Central memory CD8-positive, alpha-beta T cell (primary cell): Measurements from ENCODE around the gene CTNNAL1.
"Not testable (repeated sequence)": the region's sequence is repeated elsewhere in the genome, so short reads cannot be mapped to it uniquely, and the experiment has no call there.

ENCODE experiments used
- ATAC-seq: fragments of 150-1000 bp; cut with Tn5 transposase; replicated peaks from 2 replicates; pipeline ENCODE4 v1.10.0; 2022; ENCODE audit warnings: mild to moderate bottlenecking, moderate FRiP score, moderate number of reproducible peaks; ENCODE audit not compliant: poor library complexity, severe bottlenecking; ENCODE audit errors: extremely low read depth
- DNase-seq, 2 donors: peaks; one replicate each; pipeline ENCODE4 v3.0.0; 2021; ENCODE audit warnings: low spot score in 2 of 2
- H3K27ac Mint-ChIP-seq: one replicate; pipeline ENCODE4 v1.8.0; 2022; ENCODE audit warnings: low read depth, mild to moderate bottlenecking, moderate library complexity, mixed read lengths
- H3K27me3 Mint-ChIP-seq: one replicate; pipeline ENCODE4 v1.8.0; 2022; ENCODE audit warnings: mixed read lengths
- H3K36me3 Mint-ChIP-seq: one replicate; pipeline ENCODE4 v1.8.0; 2022; ENCODE audit warnings: mild to moderate bottlenecking, moderate library complexity, mixed read lengths; ENCODE audit not compliant: insufficient read depth
- H3K4me1 Mint-ChIP-seq: one replicate; pipeline ENCODE4 v1.8.0; 2022; ENCODE audit warnings: mixed read lengths
- H3K4me3 Mint-ChIP-seq: one replicate; pipeline ENCODE4 v1.8.0; 2022; ENCODE audit warnings: mild to moderate bottlenecking, moderate library complexity, mixed read lengths
- H3K9me3 Mint-ChIP-seq: one replicate; pipeline ENCODE4 v1.8.0; 2022; ENCODE audit warnings: mixed read lengths

CTNNAL1 gene

DNA sequence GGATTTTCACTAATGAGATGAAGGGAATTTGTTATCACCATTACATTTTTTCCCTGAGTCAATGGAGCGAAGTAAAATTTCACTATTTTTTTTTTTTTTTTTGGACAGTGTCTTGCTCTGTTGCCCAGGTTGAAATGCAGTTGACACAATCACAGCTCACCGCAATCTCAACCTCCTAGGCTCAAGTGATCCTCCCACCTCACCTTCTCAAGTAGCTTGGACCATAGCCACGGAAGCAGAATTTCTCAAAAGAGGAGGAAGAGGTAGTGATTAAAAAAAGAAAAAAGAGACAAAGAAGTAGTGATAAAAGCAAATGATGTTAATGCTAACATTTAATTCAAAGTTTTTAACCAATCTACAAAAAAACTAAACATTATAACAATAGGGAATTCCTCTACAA is 109.1 kb downstream of the CTNNAL1 start:
- no peak for DNase-seq
- no peaks in the 10 kb centered on the region for H3K27me3 Mint-ChIP-seq
- H3K27ac Mint-ChIP-seq, result no peak overlapping the region
- H3K4me1 Mint-ChIP-seq, result no peaks in the 10 kb centered on the region
- no peak overlapping the region for H3K4me3 Mint-ChIP-seq
- ATAC-seq, result no peak
- H3K9me3 Mint-ChIP-seq, result no peaks in the 10 kb centered on the region
- peaks cover 61% of the 10 kb centered on the region for H3K36me3 Mint-ChIP-seq

GRCh38 chr9:108903420-108904103 is 109.7 kb downstream of the CTNNAL1 start:
- peaks cover 61% of the 10 kb centered on the region for H3K36me3 Mint-ChIP-seq
- H3K9me3 Mint-ChIP-seq, result no peaks in the 10 kb centered on the region
- H3K27me3 Mint-ChIP-seq, result no peaks in the 10 kb centered on the region
- no peak overlapping the region for H3K4me3 Mint-ChIP-seq
- H3K27ac Mint-ChIP-seq, result no peak overlapping the region
- no peaks in the 10 kb centered on the region for H3K4me1 Mint-ChIP-seq
- ATAC-seq (no peak), DNase-seq (no peak)

GRCh38 chr9:108900176-108900575 is 113.1 kb downstream of the CTNNAL1 start:
- Mint-ChIP-seq H3K27ac (no peak overlapping the region), H3K4me3 (no peak overlapping the region), H3K4me1 (no peaks in the 10 kb centered on the region), H3K36me3 (peaks cover 72% of the 10 kb centered on the region), H3K9me3 (no peaks in the 10 kb centered on the region), H3K27me3 (no peaks in the 10 kb centered on the region)
- no peak for DNase-seq
- ATAC-seq, result no peak

DNA sequence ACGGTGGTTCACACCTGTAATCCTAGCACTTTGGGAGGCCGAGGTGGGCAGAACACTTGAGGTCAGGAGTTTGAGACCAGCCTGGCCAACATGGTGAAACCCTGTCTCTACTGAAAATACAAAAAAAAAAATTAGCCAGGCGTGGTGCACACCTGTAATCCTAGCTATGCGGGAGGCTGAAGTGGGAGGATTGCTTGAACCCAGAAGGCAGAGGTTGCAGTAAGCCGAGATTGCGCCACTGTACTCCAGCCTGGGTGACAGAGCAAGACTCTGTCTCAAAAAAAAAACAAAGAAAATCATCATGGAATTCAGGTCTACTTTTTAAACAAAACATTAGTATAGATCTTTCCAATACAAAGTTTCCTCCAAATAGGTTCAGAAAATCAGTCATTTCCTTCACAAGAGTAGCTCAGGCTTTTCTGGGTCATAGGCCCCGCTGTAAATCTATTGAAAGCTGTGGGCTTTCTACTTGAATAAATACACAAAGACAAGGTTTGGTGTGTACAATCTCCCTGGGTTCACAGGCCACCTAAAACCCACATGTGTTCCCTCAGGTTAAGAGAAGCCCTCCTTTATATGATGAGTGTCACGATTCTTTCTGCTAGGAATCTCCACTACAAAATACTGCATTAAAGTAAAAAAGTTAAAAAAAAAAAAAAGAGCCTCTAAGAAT is 114.1 kb downstream of the CTNNAL1 start:
- not testable (repeated sequence) for DNase-seq, H3K27ac Mint-ChIP-seq, H3K9me3 Mint-ChIP-seq, H3K27me3 Mint-ChIP-seq, ATAC-seq, H3K4me1 Mint-ChIP-seq, H3K4me3 Mint-ChIP-seq
- H3K36me3 Mint-ChIP-seq, result peaks cover 78% of the 10 kb centered on the region

- H3K9me3 Mint-ChIP-seq, result no peaks in the 10 kb centered on the region
- no peak for DNase-seq
- H3K4me1 Mint-ChIP-seq, result no peaks in the 10 kb centered on the region
- ATAC-seq, result no peak
- no peaks in the 10 kb centered on the region for H3K27me3 Mint-ChIP-seq
- H3K4me3 Mint-ChIP-seq, result no peak overlapping the region
- peak overlapping the region; percentile 17 for H3K27ac Mint-ChIP-seq
- peaks cover 74% of the 10 kb centered on the region for H3K36me3 Mint-ChIP-seq
These were observed 115.8 kb downstream of the CTNNAL1 start for GRCh38 chr9:108897324-108898096.

DNA sequence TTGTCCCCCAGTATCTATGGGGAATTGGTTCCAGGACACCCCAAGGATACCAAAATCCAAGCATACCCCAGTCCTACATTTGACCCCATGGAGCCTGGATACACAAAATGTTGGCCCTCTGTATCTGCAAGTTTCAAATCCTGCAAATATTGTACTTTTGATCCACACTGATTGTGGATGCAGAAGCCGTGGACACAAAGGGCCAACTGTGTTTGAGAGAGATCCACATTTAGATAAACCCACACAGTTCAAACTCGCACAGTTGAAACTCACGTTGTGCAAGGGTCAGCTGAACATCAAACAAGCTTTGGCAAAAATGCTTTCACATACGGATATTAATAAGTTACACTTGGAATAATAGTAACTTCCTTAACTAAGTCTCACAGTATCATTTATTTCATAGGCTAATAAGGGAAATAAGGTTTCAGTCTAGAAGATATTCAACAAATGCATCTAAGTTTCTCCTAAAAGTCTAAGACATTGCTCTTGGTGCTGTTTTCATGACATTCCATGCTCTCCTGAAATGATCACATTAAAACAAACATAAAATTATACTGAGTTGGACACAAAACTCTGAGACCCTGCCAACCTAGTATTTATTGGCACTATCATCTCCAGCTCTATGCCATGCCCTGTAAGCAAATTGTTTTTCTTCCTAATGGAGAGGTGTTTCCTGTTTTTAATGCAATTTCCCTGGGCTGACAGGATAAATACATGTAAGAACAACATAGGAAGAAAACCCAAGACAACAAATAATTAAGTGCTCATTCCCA is 118.9 kb downstream of the CTNNAL1 start:
- H3K4me1 Mint-ChIP-seq, result no peaks in the 10 kb centered on the region
- H3K9me3 Mint-ChIP-seq, result no peaks in the 10 kb centered on the region
- ATAC-seq, result no peak
- no peaks in the 10 kb centered on the region for H3K27me3 Mint-ChIP-seq
- DNase-seq, result no peak
- H3K4me3 Mint-ChIP-seq, result no peak overlapping the region
- H3K27ac Mint-ChIP-seq, result no peak overlapping the region
- H3K36me3 Mint-ChIP-seq, result peaks cover 77% of the 10 kb centered on the region
